Mesendoderm (in vitro differentiated cells): ENCODE data around the gene TMEM63B.

Experiments
- DNase-seq: peaks from one replicate; pipeline ENCODE4 v3.0.0; 2013
- H2AK5ac ChIP-seq: 2 replicates; pipeline ENCODE4 v1.6.1; 2013; ENCODE audit warnings: low read length, inconsistent platforms
- H2BK120ac ChIP-seq: 2 replicates; pipeline ENCODE4 v1.6.1; 2013; ENCODE audit warnings: low read depth, mild to moderate bottlenecking, low read length, moderate library complexity, mixed read lengths
- H2BK15ac ChIP-seq: replicated peaks from 2 replicates; pipeline ENCODE4 v1.6.1; 2013; ENCODE audit warnings: low read depth, mild to moderate bottlenecking, moderate library complexity
- H2BK5ac ChIP-seq: 2 replicates; pipeline ENCODE4 v1.6.1; 2013; ENCODE audit warnings: low read length, inconsistent platforms
- H3K18ac ChIP-seq: 2 replicates; pipeline ENCODE4 v1.6.1; 2013; ENCODE audit warnings: mild to moderate bottlenecking, low read length, mixed read lengths
- H3K23ac ChIP-seq: one replicate; pipeline ENCODE4 v1.6.1; 2013; ENCODE audit warnings: low read length
- H3K27ac ChIP-seq: 2 replicates; pipeline ENCODE4 v1.5.1; 2013; ENCODE audit warnings: low read depth, mild to moderate bottlenecking, inconsistent platforms, low read length, moderate library complexity
- H3K27me3 ChIP-seq: 2 replicates; pipeline ENCODE4 v1.6.1; 2013; ENCODE audit warnings: low read length, control low read depth, mild to moderate bottlenecking, inconsistent platforms; ENCODE audit not compliant: insufficient read depth, poor library complexity
- H3K36me3 ChIP-seq: 2 replicates; pipeline ENCODE4 v1.6.1; 2013; ENCODE audit warnings: low read length, inconsistent platforms; ENCODE audit not compliant: control insufficient read depth, insufficient read depth
- H3K4ac ChIP-seq: one replicate; pipeline ENCODE4 v1.6.1; 2013; ENCODE audit warnings: low read depth, mild to moderate bottlenecking, low read length, moderate library complexity
- H3K4me1 ChIP-seq: 2 replicates; pipeline ENCODE4 v1.6.1; 2013; ENCODE audit warnings: low read depth, low read length, inconsistent platforms; ENCODE audit not compliant: control insufficient read depth
- H3K4me2 ChIP-seq: 2 replicates; pipeline ENCODE4 v1.6.1; 2013; ENCODE audit warnings: low read length
- H3K4me3 ChIP-seq: 2 replicates; pipeline ENCODE4 v1.5.1; 2013; ENCODE audit warnings: mild to moderate bottlenecking, low read length
- H3K56ac ChIP-seq: one replicate; pipeline ENCODE4 v1.6.1; 2013; ENCODE audit warnings: low read length
- H3K79me1 ChIP-seq: 2 replicates; pipeline ENCODE4 v1.6.1; 2013; ENCODE audit warnings: low read length, inconsistent platforms
- H3K79me2 ChIP-seq: 2 replicates; pipeline ENCODE4 v1.6.1; 2013; ENCODE audit warnings: mild to moderate bottlenecking, low read length; ENCODE audit not compliant: control insufficient read depth, insufficient read depth
- H3K9ac ChIP-seq: 2 replicates; pipeline ENCODE4 v1.6.1; 2013; ENCODE audit warnings: low read length, inconsistent platforms
- H4K5ac ChIP-seq: one replicate; pipeline ENCODE4 v1.6.1; 2013; ENCODE audit warnings: low read length
- H4K8ac ChIP-seq: one replicate; pipeline ENCODE4 v1.6.1; 2013; ENCODE audit warnings: low read depth, mild to moderate bottlenecking, control low read depth, low read length, moderate library complexity
- WGBS: extraction: QIAGEN DNeasy Blood & Tissue Kit; methylation state at CpG from one replicate; pipeline ENCODE4 v1.1.7; 2013; ENCODE audit warnings: low lambda C conversion rate, missing lambda C conversion rate; ENCODE audit not compliant: insufficient coverage; ENCODE audit errors: extremely low coverage; 5-methylcytosine and 5-hydroxymethylcytosine counted together

Gene TMEM63B

GRCh38 chr6:44158770-44159228 lies 31.4 kb downstream of the TMEM63B start, which contains the start of gene CAPN11:
Gene CAPN11, plus strand, starts transcription at chr6:44158820. Its CDS starts 29 bp downstream, at chr6:44158849.
- no peak for DNase-seq
- no peak within 1 kb of the TSS for H3K4me2 ChIP-seq
- no peaks in the 10 kb centered on the region for H3K79me1 ChIP-seq
- H3K27me3 ChIP-seq: no peaks in the 10 kb centered on the region
- H4K5ac ChIP-seq: no peak within 1 kb of the TSS
- no peak within 1 kb of the TSS for H2BK5ac ChIP-seq
- no peak within 1 kb of the TSS for H3K27ac ChIP-seq
- WGBS: no CpG with 5 or more reads among the region's 5 CpGs
- H3K23ac ChIP-seq: no peak within 1 kb of the TSS
- H2AK5ac ChIP-seq: no peak within 1 kb of the TSS
- no peak within 1 kb of the TSS for H3K18ac ChIP-seq
- H2BK120ac ChIP-seq: no peak within 1 kb of the TSS
- H3K4ac ChIP-seq: no peak within 1 kb of the TSS
- H2BK15ac ChIP-seq: no peak within 1 kb of the TSS
- H3K9ac ChIP-seq: no peak within 1 kb of the TSS
- no peaks in the 10 kb centered on the region for H3K4me1 ChIP-seq
- no peak within 1 kb of the TSS for H3K56ac ChIP-seq
- H3K36me3 ChIP-seq: no peaks in the 10 kb centered on the region
- H4K8ac ChIP-seq: no peak within 1 kb of the TSS
- H3K79me2 ChIP-seq: no peaks in the 10 kb centered on the region
- no peak within 1 kb of the TSS for H3K4me3 ChIP-seq

DNA sequence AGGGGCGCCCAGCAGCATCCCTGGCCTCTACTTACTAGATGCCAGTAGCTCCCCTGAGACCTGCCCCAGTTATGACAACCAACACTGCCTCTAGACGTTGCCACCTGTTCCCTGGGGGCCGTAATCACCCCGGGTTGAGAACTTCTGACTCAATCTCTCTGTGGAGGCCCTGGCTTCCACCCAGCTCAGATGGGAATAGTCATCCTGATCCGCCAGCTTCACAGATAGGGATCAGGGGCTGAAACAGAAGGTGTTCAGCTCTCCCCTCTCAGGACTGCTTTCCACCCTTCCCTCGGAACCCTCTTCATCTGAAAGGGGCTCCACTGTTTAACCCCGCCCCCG lies 34.6 kb downstream of the TMEM63B start:
- Histone ChIP-seq H3K27ac (no peak overlapping the region), H3K79me2 (no peaks in the 10 kb centered on the region), H3K4me3 (no peak overlapping the region), H3K79me1 (no peaks in the 10 kb centered on the region), H3K23ac (no peak overlapping the region), H3K18ac (no peak overlapping the region), H4K8ac (no peak overlapping the region), H2AK5ac (no peak overlapping the region), H3K4me2 (no peak overlapping the region), H4K5ac (no peak overlapping the region), H3K27me3 (no peaks in the 10 kb centered on the region), H2BK5ac (no peak overlapping the region), H3K9ac (no peak overlapping the region), H3K36me3 (no peaks in the 10 kb centered on the region), H3K4ac (no peak overlapping the region), H2BK120ac (no peak overlapping the region), H3K4me1 (peaks cover 5% of the 10 kb centered on the region), H2BK15ac (no peak overlapping the region), H3K56ac (no peak overlapping the region)
- no peak for DNase-seq
- no CpG with 5 or more reads among the region's 8 CpGs for WGBS

DNA sequence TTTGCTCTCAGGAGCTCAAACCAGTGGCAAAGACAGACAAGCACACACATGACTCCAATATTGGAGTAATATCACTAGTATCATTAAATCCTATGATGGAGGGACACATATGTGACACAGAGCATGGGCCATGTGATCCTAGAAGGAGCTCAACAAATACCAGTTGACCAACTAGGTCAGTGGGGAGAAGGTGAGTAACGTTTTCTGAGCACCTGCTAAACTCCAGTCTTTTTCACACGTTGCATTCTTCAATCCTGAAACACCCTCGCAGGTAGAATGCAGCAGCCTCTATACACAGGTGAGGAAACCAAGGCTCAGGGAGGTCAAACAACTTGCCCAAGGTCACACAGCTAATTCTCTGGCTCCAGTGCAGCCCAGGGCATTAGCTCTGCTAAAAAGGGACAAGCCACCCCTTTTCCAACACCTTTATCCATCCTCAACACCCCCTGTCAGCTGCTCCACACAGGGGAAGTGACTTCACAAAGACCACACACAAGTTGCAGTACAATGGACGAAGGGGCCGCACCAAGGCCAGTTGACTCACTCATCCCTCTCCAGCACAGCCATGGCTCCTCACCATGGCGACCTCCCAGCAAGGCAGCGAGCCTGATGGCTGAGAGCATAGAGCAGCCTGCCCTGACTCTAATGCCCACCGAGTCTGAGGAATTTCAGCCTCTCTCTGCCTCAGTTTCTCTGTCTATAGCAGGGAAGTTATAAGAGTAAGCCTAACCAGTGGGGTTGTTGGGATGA lies 35.7 kb downstream of the TMEM63B start:
- Histone ChIP-seq H3K4me2 (no peak overlapping the region), H3K4me3 (no peak overlapping the region), H3K27ac (no peak overlapping the region), H3K79me2 (no peaks in the 10 kb centered on the region), H3K36me3 (no peaks in the 10 kb centered on the region), H4K5ac (no peak overlapping the region), H3K9ac (no peak overlapping the region), H3K27me3 (no peaks in the 10 kb centered on the region), H3K18ac (no peak overlapping the region), H3K23ac (no peak overlapping the region), H4K8ac (no peak overlapping the region), H2AK5ac (no peak overlapping the region), H3K4ac (no peak overlapping the region), H3K79me1 (no peaks in the 10 kb centered on the region), H3K4me1 (peaks cover 5% of the 10 kb centered on the region), H2BK120ac (no peak overlapping the region), H3K56ac (no peak overlapping the region), H2BK5ac (no peak overlapping the region), H2BK15ac (no peak overlapping the region)
- no peak for DNase-seq
- no CpG with 5 or more reads among the region's 8 CpGs for WGBS

- H2AK5ac ChIP-seq: no peak overlapping the region
- H3K4me2 ChIP-seq: no peak overlapping the region
- no CpG with 5 or more reads among the region's 7 CpGs for WGBS
- no peaks in the 10 kb centered on the region for H3K27me3 ChIP-seq
- no peak for DNase-seq
- no peaks in the 10 kb centered on the region for H3K36me3 ChIP-seq
- H4K5ac ChIP-seq: no peak overlapping the region
- no peak overlapping the region for H2BK15ac ChIP-seq
- peaks cover 5% of the 10 kb centered on the region for H3K4me1 ChIP-seq
- H3K79me2 ChIP-seq: no peaks in the 10 kb centered on the region
- no peak overlapping the region for H3K18ac ChIP-seq
- no peaks in the 10 kb centered on the region for H3K79me1 ChIP-seq
- peak overlapping the region; percentile 17 for H3K4ac ChIP-seq
- no peak overlapping the region for H4K8ac ChIP-seq
- no peak overlapping the region for H3K23ac ChIP-seq
- H2BK5ac ChIP-seq: no peak overlapping the region
- H2BK120ac ChIP-seq: no peak overlapping the region
- H3K27ac ChIP-seq: no peak overlapping the region
- peak overlapping the region; percentile 73 for H3K56ac ChIP-seq
- peak overlapping the region; percentile 33 for H3K9ac ChIP-seq
- no peak overlapping the region for H3K4me3 ChIP-seq
These were observed 38.8 kb downstream of the TMEM63B start for GRCh38 chr6:44166116-44166515.

GRCh38 chr6:44166591-44167184 lies 39.3 kb downstream of the TMEM63B start:
- Histone ChIP-seq H2BK120ac (no peak overlapping the region), H3K56ac (peak overlapping the region; percentile 73), H2BK15ac (no peak overlapping the region), H3K4me3 (no peak overlapping the region), H3K4me2 (no peak overlapping the region), H3K79me2 (no peaks in the 10 kb centered on the region), H2AK5ac (no peak overlapping the region), H3K79me1 (no peaks in the 10 kb centered on the region), H3K9ac (peak overlapping the region; percentile 33), H3K4me1 (peaks cover 5% of the 10 kb centered on the region), H3K27me3 (no peaks in the 10 kb centered on the region), H4K5ac (no peak overlapping the region), H4K8ac (no peak overlapping the region), H3K23ac (no peak overlapping the region), H3K4ac (no peak overlapping the region), H3K18ac (peak overlapping the region; percentile 9), H2BK5ac (no peak overlapping the region), H3K36me3 (no peaks in the 10 kb centered on the region), H3K27ac (no peak overlapping the region)
- no CpG with 5 or more reads among the region's 16 CpGs for WGBS
- peak; percentile 62 for DNase-seq
